Type B pancreatic cell (in vitro differentiated cells): Measurements from ENCODE around the gene ELMO2. TPM values are rescaled to one million over a fixed set of nuclear protein-coding genes. Genes with fewer than 3 reads are reported as not detected.

ENCODE experiments used
- DNase-seq: peaks from one replicate; pipeline ENCODE4 v3.0.0; 2021; ENCODE audit warnings: mixed read lengths; ENCODE audit not compliant: unreplicated experiment; ENCODE audit errors: extremely low spot score
- H3K27ac Mint-ChIP-seq: 2 replicates; pipeline ENCODE4 v1.8.0; 2021; ENCODE audit warnings: mild to moderate bottlenecking, mixed read lengths
- H3K27me3 Mint-ChIP-seq: 2 replicates; pipeline ENCODE4 v1.8.0; 2021; ENCODE audit warnings: mixed read lengths
- H3K36me3 Mint-ChIP-seq: 2 replicates; pipeline ENCODE4 v1.8.0; 2021; ENCODE audit warnings: mixed read lengths
- H3K4me1 Mint-ChIP-seq: one replicate; pipeline ENCODE4 v1.8.0; 2021; ENCODE audit warnings: mixed read lengths; ENCODE audit not compliant: unreplicated experiment
- H3K4me3 Mint-ChIP-seq: 2 replicates; pipeline ENCODE4 v1.8.0; 2021; ENCODE audit warnings: mild to moderate bottlenecking, mixed read lengths
- H3K9me3 Mint-ChIP-seq: 2 replicates; pipeline ENCODE4 v1.8.0; 2021; ENCODE audit warnings: mixed read lengths
- total RNA-seq: library from RNA; stranded (reverse); gene quantifications from 2 replicates; pipeline ENCODE4 v1.2.1, GENCODE V29; 2021; ENCODE audit warnings: low replicate concordance
- TF ChIP-seq, protein P1 (sequence below): fragments of 200-600 bp; sonication (generic); conservative IDR thresholded peaks from 2 replicates; pipeline ENCODE4 v1.5.0; 2021; ENCODE audit warnings: antibody characterized with exemption, mild to moderate bottlenecking

Gene ELMO2
- total RNA-seq, 1 donor from 2014 or later = 49.1 TPM

DNA sequence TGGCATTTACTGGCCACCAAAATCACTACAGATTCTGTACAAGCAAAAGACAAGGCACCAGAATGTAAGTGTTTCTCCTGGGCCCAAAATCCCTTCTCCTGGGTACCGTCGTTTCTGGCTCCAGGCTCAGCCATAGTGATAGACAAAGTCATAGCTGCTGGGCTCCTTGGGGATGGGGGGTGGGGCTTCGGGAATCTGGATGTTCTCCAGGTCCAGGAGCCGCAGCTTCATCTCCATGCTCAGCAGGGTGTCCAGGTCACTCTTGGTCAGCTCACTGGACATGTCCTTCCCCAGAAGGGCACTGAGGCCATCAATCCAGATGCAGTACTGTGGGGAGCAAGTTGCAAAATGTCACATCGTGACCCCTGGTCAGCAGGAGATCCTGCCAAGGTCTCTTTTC is 39.2 kb downstream of the ELMO2 start:
- no peak overlapping the region for H3K27ac Mint-ChIP-seq
- H3K36me3 Mint-ChIP-seq = peaks cover 25% of the 10 kb centered on the region
- H3K9me3 Mint-ChIP-seq = no peaks in the 10 kb centered on the region
- H3K4me3 Mint-ChIP-seq = no peak overlapping the region
- DNase-seq = no peak
- TF ChIP-seq, protein P1, sequence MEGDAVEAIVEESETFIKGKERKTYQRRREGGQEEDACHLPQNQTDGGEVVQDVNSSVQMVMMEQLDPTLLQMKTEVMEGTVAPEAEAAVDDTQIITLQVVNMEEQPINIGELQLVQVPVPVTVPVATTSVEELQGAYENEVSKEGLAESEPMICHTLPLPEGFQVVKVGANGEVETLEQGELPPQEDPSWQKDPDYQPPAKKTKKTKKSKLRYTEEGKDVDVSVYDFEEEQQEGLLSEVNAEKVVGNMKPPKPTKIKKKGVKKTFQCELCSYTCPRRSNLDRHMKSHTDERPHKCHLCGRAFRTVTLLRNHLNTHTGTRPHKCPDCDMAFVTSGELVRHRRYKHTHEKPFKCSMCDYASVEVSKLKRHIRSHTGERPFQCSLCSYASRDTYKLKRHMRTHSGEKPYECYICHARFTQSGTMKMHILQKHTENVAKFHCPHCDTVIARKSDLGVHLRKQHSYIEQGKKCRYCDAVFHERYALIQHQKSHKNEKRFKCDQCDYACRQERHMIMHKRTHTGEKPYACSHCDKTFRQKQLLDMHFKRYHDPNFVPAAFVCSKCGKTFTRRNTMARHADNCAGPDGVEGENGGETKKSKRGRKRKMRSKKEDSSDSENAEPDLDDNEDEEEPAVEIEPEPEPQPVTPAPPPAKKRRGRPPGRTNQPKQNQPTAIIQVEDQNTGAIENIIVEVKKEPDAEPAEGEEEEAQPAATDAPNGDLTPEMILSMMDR = no peak
- H3K4me1 Mint-ChIP-seq = peaks cover 20% of the 10 kb centered on the region
- no peaks in the 10 kb centered on the region for H3K27me3 Mint-ChIP-seq

DNA sequence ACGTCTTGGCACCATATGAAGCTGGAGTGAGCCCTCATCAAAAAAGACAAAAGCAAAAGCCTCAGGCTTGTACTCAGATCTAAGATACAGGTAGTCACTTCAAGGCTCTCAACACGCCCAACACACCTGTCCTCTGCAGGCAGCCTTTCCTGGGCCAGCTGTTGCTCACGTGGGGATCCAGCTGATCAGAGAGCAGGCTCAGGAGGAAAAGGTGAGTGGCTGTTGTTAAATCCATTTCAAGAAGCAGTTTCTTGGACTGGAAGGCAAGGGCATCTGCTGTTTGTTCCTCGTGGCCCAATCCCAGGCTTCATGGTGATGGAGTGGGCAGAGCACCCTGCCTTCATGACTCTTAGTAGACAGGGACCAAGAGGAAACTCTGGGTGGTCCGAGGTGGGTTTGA is 39.6 kb downstream of the ELMO2 start:
- Mint-ChIP-seq H3K9me3 (no peaks in the 10 kb centered on the region), H3K36me3 (peaks cover 22% of the 10 kb centered on the region), H3K27ac (no peak overlapping the region), H3K27me3 (no peaks in the 10 kb centered on the region), H3K4me1 (peaks cover 23% of the 10 kb centered on the region), H3K4me3 (peak overlapping the region; percentile 31)
- no peak for DNase-seq
- TF ChIP-seq, protein P1 = no peak

DNA sequence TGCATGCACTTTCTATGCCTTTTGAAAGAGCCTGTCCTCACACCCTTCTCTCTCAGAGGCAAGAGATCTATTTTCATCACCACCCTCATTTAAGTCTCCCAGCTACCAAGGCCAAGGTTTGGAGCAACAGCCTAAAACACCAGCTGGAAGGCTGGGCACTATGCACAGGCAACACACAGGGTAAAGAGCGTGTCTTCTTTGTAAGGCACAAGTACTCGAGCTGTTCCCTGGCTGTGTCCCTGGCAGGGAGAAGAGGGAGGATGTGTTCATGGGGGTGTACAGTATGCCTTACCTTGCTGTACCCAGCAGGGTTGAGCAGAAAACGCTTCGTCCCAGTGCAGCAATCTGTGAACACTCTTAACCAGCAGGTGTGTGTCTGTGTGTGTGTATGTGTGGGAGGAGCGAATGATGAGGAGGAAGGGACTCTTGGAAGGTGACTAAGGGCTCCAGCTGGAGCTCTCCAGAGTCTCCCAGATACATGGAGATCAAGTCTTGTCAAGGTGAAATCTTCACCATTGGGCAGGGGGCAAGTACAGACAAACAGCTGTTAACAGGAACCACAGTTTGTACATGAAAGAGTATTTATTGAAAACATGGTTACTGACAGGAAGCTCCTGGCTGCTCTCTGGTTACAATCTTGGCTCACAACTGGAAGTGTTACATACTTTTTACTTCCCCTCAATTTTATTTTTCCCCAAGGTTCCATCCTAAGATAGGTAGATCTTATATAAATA is 40.8 kb downstream of the ELMO2 start:
- peak overlapping the region; percentile 94 for H3K4me3 Mint-ChIP-seq
- TF ChIP-seq, protein P1 = no peak
- H3K27ac Mint-ChIP-seq = peak overlapping the region; percentile 92
- no peaks in the 10 kb centered on the region for H3K9me3 Mint-ChIP-seq
- H3K4me1 Mint-ChIP-seq = peaks cover 31% of the 10 kb centered on the region
- H3K36me3 Mint-ChIP-seq = peaks cover 27% of the 10 kb centered on the region
- no peaks in the 10 kb centered on the region for H3K27me3 Mint-ChIP-seq
- DNase-seq = no peak

DNA sequence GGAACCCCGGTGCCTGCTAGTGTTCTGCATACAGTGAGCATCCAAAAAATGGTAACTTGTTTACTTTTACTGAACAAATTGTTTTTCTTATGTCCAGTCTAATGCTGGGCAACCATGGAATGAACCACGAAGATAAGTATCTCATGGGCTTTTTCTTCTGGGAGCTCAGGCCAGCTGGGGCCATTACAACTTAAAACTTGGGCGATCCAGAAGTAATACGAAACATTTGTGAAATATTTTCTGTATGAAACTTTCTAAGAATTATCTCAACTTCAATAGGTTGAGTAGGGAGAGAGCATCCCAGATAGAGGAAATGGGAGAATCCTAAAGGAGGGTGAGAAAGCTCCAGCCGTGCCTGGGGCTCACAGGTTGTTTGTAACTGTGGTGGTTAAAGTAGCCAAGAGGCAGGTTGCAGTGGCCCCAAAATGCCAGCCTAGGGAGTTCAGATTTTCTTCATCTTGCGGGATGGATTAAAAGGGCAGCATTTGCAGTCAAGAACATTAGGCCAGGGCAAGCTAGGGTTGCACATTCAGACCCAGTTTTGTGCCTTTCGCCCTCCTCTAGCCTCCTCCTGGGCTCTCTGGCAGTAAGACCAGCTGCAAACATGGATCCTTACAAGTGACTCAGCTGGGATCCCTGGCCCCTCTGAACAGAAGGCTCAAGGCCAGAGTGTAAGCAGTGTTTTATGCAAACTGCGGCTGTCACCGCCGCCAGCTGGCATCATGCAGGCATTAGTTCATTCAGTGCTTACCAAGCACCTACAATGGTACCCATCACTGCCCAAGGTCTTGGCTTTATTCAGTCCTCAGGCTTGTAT is 41.5 kb downstream of the ELMO2 start:
- H3K9me3 Mint-ChIP-seq = no peaks in the 10 kb centered on the region

DNA sequence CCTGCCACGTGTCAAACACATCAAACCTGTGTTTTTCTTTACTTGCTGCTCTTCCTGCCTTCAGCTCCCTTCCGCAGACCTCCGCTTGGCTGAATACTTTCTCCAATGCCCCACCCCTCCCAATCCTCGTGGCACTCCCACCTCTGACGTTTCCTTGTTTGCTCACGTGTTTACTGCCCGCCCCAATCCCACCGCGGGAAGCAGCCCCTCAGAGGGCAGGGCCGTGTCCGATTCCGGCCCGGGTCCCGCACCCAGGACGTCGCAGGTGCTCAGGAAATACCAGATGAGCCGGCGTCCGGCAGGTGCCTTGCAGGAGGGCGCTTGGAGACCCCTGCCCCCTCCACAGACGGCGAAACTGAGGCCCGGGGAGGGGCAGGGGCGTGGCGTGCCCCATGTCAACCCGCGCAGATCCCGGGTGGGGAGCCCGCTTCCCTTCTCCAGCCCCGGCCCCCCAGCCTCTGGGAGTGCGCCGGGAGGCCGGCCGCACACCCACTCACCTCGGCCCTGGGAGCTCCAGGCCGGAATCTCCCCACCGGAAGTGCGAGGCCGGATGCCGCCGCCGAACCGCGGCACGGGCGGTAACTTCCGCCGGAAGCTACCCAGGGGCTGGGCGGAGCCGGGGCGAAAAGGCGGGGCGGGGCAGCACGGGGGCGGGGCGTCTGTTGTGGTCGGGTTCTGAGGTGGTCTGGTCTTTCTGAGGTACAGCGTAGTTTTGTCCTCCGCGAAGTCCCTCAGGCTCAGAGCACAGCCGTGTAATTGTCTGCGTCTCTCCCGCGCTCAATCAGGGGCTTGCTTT is 42.3 kb downstream of the ELMO2 start:
- Mint-ChIP-seq H3K27me3 (no peaks in the 10 kb centered on the region), H3K9me3 (no peaks in the 10 kb centered on the region), H3K4me1 (peaks cover 31% of the 10 kb centered on the region), H3K27ac (peak overlapping the region; percentile 99), H3K4me3 (peak overlapping the region; percentile 94), H3K36me3 (peaks cover 27% of the 10 kb centered on the region)
- TF ChIP-seq, protein P1 = no peak
- DNase-seq = peak; percentile 93

More for the DNA sequence above, 41.5 kb downstream of the ELMO2 start:
- Mint-ChIP-seq H3K4me1 (peaks cover 31% of the 10 kb centered on the region), H3K27me3 (no peaks in the 10 kb centered on the region), H3K4me3 (peak overlapping the region; percentile 94), H3K36me3 (peaks cover 27% of the 10 kb centered on the region), H3K27ac (peak overlapping the region; percentile 92)
- no peak for DNase-seq
- TF ChIP-seq, protein P1 = no peak
